ENCODE data around the gene GSE1. TPM values are rescaled to one million over a fixed set of nuclear protein-coding genes. Genes with fewer than 3 reads are reported as not detected.

Gene GSE1
- total and polyA plus RNA-seq, 2 of the 13 experiments (the other 11 are each of a cell fraction or from before 2014, with no cell fraction given) = 16.1 to 31.2 TPM

- TF ChIP-seq HMGXB3 (CRISPR knock-in tag; IDR thresholded peaks at IDR 0.05; ENCODE audit: borderline replicate concordance) (no peak), TBP (CRISPR knock-in tag; IDR thresholded peaks at IDR 0.05) (no peak), RCOR2 (CRISPR knock-in tag; IDR thresholded peaks at IDR 0.05) (no peak), ZFP36L2 (CRISPR knock-in tag; IDR thresholded peaks at IDR 0.05) (no peak), RORA (CRISPR knock-in tag; IDR thresholded peaks at IDR 0.05) (no peak), ZNF761 (CRISPR knock-in tag; conservative IDR thresholded peaks at IDR 0.05) (no peak), ZMYM2 (CRISPR knock-in tag; IDR thresholded peaks at IDR 0.05) (no peak), ARNT2 (CRISPR knock-in tag; IDR thresholded peaks at IDR 0.05; ENCODE audit: low read depth) (no peak), ZBTB37 (CRISPR knock-in tag; IDR thresholded peaks at IDR 0.05) (peak; percentile 55; the same call in 1 of the 2 replicates)
- TF ChIP-seq, protein P1, sequence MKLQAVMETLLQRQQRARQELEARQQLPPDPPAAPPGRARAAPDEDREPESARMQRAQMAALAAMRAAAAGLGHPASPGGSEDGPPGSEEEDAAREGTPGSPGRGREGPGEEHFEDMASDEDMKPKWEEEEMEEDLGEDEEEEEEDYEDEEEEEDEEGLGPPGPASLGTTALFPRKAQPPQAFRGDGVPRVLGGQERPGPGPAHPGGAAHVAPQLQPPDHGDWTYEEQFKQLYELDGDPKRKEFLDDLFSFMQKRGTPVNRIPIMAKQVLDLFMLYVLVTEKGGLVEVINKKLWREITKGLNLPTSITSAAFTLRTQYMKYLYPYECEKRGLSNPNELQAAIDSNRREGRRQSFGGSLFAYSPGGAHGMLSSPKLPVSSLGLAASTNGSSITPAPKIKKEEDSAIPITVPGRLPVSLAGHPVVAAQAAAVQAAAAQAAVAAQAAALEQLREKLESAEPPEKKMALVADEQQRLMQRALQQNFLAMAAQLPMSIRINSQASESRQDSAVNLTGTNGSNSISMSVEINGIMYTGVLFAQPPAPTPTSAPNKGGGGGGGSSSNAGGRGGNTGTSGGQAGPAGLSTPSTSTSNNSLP (IDR thresholded peaks at IDR 0.05; ENCODE audit: low read depth, low read length) = no peak
- TF ChIP-seq, protein P2, sequence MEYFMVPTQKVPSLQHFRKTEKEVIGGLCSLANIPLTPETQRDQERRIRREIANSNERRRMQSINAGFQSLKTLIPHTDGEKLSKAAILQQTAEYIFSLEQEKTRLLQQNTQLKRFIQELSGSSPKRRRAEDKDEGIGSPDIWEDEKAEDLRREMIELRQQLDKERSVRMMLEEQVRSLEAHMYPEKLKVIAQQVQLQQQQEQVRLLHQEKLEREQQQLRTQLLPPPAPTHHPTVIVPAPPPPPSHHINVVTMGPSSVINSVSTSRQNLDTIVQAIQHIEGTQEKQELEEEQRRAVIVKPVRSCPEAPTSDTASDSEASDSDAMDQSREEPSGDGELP (IDR thresholded peaks at IDR 0.05; ENCODE audit: borderline replicate concordance, low read depth) = 0 out of 2 replicates have a peak, but pooled peaks have one; percentile 34
- TF ChIP-seq, protein P3, sequence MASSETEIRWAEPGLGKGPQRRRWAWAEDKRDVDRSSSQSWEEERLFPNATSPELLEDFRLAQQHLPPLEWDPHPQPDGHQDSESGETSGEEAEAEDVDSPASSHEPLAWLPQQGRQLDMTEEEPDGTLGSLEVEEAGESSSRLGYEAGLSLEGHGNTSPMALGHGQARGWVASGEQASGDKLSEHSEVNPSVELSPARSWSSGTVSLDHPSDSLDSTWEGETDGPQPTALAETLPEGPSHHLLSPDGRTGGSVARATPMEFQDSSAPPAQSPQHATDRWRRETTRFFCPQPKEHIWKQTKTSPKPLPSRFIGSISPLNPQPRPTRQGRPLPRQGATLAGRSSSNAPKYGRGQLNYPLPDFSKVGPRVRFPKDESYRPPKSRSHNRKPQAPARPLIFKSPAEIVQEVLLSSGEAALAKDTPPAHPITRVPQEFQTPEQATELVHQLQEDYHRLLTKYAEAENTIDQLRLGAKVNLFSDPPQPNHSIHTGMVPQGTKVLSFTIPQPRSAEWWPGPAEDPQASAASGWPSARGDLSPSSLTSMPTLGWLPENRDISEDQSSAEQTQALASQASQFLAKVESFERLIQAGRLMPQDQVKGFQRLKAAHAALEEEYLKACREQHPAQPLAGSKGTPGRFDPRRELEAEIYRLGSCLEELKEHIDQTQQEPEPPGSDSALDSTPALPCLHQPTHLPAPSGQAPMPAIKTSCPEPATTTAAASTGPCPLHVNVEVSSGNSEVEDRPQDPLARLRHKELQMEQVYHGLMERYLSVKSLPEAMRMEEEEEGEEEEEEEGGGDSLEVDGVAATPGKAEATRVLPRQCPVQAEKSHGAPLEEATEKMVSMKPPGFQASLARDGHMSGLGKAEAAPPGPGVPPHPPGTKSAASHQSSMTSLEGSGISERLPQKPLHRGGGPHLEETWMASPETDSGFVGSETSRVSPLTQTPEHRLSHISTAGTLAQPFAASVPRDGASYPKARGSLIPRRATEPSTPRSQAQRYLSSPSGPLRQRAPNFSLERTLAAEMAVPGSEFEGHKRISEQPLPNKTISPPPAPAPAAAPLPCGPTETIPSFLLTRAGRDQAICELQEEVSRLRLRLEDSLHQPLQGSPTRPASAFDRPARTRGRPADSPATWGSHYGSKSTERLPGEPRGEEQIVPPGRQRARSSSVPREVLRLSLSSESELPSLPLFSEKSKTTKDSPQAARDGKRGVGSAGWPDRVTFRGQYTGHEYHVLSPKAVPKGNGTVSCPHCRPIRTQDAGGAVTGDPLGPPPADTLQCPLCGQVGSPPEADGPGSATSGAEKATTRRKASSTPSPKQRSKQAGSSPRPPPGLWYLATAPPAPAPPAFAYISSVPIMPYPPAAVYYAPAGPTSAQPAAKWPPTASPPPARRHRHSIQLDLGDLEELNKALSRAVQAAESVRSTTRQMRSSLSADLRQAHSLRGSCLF (CRISPR knock-in tag; IDR thresholded peaks at IDR 0.05; ENCODE audit: borderline replicate concordance) = no peak
Observed at GRCh38 chr16:85615852-85616606, 2.9 kb downstream of the GSE1 start (continued).
